Stimulated activated naive CD4-positive, alpha-beta T cell treated with Interleukin-2 at 50 U/mL for 16 hours (primary cell): ENCODE results near the gene EYA2.
"Not testable (repeated sequence)": the region's sequence is repeated elsewhere in the genome, so short reads cannot be mapped to it uniquely, and the experiment has no call there.

Experiments
- DNase-seq: peaks from one replicate; lab custom pipeline; 2025; lab: John Stamatoyannopoulos, UW

Gene EYA2

DNA sequence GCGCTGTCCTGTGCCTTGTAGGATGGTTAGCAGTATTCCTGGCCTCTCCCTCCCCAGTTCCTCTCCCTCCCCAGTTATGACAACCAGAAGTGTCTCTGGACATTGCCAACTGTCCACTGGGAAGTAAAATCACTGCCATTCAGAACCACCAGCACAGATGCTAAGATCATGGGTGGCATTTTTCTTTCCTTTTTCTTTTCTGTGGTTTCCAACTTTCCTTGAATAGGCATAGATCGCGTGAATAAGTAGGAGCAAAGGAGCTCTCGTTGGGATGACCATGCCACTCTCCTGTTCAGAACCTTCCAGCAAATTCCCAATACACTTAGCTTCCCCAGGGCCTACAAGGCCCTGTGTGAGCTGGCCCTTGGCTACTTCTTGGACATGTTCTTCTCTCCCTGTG, 59.0 kb downstream of the EYA2 start:
- no peak for DNase-seq

DNA sequence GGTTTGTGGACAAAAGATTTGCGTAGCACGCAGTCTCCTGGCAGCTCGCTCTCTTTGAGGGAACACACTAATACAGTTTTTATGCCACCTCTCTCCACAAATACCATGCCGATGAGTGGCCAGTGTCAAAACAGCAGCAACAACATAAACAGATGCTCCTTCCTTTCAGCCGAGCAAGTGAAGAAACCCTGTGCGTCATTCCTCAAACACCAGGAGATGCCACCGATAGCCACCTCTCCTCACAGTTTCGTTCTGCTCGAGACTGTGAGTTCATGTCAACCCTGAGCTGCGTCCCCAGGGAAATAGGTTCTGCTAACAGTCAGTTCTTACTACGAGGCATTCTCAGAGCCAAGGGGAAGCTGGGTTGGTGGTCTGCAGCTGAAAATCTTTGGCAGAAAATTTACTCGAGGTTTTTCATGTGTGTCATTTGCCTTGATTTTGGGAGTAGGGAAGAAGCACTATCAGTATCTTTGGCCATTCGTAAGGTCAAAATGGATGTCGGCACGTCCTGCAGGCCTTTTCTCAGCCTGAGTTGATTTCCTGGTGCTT, 59.9 kb downstream of the EYA2 start:
- no peak for DNase-seq

DNA sequence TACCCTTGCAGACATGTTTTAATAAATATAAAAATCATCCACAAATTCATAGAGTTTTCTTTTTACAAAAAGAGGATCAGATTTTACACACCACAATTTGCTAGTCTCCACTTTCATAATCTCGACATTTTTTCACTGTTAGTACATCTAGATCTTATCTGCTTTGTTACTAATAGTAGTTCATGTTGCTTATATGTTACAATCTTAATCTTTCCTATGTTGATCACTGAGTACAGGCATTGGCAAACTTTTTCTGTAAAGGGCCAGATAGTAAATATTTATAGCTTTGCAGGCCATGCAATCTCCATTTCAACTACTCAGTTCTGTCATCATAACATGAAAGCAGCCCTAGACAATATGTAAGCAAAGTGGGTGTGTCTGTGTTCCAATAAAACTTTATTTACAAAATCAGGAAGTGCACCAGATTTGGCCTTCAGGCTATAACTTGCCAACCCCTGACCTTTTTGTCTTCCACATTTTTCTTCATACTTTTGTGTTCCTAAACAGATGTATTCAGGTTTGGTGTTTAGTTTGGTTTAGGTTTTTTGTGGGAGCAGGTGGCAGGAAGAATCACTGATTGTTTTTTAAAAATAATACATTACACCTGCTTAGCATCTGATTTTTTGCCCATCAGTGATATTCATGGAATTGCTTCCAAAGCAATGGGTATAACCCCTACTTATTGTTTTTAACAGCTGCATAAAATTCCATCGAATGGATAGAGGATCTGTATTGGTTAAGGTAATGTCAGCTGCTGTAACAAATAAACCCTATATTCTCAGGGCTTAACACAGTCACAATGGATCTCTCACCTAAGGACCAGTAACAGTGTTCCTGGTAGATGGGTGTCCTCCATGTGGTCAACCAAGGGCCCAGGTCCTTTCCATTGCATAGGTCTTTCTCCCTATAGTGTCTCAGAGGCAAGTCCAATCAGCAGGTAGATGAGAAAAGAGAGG, 61.2 kb downstream of the EYA2 start:
- DNase-seq: no peak

DNA sequence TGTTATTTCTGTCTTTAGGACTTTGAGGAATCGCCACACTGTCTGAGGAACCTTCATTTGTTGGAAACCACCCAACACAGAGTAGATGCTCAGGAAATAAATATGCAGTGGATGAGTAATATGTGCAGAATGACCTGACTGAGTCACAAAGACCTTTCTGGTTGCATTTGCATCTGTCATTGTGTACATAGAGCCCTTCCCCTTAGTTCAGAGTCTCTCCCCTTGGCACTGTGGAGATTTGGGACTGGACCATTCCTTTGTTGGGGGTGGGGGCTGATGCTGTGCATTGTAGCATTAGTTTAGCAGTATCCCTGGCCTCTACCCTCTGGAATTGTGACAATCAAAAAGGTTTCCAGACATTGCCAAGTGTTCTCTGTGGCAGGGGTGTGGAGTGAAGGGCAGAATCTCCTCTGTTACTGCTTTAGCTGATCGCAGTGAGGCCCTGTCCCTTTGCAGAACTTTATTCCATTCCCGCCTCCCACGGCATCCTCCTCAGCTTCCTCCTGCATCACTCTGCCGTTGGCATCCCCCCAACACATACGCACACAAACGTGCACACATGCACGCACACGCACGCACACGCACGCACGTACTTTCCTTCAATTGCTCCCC, 64.5 kb downstream of the EYA2 start:
- DNase-seq: no peak

DNA sequence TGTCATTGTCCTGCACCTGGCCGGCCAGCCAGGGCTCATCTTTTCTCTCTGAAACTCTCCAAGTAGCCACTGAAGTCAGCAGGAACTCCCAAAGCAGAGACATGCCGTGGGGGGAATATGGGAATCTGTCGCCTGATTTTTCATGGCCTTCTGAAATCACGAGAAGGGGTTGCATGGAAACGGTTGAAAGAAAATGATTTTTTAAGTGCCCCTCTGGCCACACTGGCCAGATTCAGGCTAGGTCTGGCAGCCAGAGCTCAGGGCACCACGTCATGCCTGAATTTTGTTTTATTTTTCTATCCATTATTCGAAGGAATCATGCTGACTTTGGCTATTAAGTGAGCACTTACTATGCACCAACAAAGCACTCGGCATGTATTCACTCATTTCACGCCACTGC, 65.2 kb downstream of the EYA2 start:
- no peak for DNase-seq

DNA sequence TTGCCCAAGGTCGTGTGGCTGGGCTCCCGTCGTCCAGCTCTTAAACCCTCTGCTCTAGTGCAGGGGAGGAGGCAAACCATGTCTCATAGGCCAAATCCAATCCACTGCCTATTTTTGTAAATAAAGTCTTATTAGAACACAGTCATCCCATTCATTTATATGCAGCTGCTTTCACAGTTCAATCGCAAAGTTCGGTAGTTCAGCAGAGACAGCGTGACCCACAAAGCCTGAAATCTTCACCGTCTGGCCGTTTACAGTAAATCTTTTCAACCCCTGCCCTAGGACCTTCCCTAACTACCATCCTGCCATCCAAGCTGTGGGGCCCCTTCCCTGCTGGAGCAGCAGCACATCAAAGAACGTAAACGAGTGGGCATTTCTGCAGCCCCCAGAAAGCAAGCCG, 65.9 kb downstream of the EYA2 start:
- no peak for DNase-seq

DNA sequence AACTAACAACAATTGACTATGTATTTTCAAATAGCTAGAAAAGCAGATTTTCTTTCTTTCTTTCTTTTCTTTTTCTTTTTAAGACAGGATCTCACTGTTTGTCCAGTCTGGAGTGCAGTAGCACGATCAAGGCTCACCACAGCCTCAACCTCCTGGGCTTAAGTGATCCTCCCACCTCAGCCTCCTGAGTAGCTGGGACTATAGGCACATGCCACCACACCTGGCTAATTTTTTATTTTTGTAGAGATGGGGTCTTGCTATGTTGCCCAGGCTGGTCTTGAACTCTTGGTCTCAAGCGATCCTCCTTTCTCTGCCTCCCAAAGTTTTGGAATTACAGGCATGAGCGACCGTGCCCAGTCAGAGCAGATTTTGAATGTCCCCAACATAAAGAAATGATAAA, 67.3 kb downstream of the EYA2 start:
- not testable (repeated sequence) for DNase-seq

DNA sequence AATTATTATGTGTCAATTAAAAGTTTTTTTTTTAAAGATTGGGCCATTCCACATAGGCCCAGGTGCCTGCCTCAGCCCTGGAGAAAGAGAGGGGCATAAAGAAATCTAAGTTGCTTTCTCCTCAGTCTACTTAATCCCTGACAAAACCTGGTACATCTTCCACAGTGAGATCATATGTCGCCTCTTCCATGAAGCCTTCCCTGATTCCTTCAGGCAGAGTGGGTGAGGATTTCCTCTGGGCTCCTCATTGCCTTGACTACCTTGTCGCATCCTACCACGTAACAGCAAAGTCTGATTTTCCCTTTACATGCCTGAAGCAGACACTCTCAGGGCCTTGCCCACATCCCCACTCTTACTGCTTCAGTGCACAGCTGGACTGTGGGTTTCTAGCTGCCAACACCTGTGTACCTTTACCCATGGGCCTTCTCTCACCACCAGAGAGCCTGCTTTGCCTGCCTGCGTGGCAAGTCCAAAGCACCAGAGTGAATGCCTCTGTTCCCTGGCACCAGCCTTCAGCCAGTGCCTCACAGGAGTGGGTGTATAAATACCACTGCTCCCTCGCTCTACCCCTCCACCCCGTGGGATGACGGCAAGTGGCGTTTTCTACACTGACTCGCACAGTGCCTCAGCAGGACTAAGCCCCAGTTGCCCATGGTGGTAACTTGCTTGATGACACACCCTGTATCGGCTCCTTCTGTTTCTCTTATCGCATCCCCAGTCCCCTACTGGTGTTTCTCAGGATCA, 68.0 kb downstream of the EYA2 start:
- no peak for DNase-seq

DNA sequence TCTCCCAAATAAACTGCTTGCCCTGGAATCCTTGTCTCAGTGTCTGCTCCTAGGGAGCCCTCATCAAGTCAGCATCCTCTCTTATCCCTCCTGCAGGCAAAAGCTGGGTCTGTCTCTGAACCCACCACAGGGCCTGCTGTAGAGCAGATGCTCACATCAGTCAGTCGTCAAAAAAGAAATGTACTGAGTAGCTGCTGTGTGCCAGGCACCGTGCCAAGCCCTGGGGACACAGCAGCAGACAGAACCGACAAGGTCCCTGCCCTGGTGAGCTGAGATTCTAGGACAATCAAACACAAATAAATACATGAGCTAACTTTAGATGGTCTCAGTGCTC, 68.5 kb downstream of the EYA2 start:
- DNase-seq: no peak

DNA sequence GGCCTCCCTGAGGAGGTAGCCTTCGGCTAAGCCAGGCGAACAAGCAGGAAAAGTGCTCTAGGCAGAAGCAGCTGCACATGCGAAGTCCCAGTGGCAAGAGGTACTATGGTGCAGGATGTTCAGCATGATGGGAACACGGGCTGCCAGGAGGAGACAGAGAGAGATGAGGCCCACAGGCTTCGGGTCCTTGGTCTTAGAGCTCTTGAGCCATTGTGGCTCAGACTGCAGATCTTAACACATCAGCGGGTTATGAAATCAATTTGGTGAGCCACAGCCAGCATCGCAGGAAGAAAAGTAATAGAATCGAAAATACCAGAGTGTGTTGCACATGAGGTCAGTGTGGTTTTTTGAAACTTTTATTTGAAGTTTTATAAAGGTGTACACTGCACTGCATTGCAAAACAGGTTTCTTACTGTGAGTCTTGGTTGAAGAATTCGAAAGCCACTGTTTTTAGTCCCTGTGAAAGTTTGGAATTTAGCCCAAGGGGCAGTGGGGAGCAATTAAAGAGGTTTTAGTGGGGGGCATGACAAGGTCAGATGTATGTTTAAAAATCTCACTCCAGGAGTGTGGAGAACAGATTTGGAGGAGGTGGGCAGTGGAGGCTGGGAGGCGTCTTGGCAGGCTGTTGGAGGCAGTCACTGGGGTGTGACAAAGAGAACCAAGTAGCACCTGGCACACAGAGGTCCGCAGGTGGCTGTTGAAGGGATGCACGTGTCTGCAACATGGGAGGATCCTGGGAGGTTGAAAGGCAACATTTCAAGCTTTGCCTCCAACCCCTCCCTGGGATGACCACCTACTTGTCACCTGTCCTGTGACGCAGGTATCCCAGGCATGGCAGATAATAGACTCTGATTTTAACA, 69.3 kb downstream of the EYA2 start:
- no peak for DNase-seq

DNA sequence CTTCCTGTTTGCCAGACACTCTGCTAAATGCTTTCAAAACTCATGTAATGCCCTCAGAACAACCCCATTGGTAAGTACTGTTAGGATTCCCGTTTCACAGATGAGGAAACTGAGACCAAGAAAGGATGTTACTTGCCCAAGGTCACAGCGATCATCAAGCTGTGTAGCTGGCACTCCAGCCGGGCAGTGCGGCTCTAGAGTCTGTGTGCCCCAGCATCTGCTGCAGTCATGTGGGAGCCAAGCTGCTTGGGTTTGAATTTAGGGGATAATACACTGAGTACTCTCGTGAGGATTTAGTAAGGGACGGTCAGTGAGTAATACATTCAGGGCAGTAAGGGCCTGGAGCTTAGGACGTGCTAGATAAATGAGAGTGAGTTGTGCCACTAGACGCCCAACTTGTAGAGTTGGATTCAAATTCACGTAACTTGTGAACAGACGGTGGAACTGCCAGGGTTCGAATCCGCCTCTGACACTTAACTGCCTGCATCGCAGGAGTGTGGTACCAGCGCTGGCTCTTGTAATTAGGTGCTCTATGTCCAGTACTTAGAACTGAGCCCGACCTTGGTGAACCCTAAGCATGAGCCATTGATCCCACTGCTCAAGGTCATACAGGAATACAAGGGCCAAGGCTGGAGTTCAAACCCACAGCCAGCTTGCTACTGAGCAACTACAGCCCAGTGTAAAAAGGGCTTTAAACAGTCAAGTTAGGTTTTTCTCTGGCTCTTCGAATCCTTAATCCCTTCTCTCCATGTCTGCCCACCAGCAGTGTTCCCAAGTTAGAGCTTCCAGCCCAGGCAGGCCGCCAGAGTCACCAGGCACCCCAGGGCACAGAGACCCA, 70.2 kb downstream of the EYA2 start:
- DNase-seq: no peak

DNA sequence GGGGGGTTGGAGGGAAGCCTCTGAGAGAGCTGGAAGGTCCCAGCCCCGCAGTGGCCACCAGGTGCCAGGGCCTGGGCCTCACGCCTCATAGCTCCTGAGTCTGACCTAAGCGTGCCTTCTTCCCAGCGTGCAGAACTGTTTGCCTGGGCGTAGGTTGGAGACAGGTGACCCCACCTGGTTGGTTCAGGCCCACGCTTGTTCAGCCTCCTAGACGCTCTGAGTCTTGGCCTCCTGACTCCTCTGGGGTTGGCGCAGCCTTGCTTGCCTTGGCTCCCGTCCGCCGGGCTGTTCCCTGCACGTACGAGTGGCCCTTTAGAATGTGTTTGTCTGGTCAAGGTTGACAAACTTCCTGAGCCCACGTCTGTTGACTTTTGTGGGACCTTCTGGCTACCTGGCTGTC, 70.8 kb downstream of the EYA2 start:
- DNase-seq: no peak

DNA sequence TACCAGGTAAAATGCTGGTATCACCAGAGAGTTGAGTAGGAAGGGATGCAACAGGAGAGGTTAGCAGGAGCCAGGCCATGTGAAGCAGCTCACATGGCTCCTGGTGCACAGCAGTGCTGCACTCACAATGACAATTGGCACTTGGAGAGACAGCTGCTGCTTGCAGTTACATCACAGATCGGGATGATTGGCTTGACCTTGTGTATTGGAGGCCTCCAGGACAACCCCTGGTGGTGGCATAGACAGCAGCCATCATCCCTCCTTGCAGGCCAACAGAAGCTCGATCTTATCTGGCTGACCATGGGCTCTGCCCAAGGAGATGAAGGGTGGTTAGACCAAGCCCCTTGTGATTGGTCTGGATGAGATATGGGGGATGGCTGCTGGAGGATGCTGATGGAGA, 73.0 kb downstream of the EYA2 start:
- DNase-seq: no peak

DNA sequence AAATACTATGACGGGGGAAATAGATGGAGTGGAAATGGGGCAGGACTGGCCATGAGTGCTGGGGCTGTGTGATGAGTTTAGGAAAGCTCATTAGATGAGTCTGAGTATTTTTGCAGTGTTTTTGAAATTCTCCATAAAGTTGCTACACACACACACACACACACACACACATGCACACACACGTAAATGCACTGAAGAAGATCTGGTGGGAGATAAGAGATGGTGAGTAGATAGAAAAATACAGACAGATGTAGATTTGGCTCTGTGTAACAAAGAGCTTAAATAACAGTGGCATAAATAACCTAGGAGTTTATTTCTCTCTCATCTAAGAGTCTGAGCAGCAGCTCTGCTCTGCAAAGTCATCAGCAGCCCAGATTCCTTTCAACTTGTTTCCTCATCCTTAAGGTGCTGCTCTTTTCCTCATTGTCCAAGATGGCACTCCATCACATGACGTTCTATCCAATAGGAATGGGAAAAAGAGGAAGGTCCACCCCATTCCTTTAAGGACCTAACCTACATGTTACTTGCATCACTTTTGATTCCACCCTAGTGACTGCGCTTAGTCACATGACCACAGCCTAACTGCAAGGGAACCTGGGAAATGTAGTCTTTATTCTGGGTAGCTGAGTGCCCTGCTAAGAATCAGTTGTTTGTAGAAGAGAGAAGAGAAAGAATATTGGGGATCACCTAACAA, 76.4 kb downstream of the EYA2 start:
- no peak for DNase-seq

DNA sequence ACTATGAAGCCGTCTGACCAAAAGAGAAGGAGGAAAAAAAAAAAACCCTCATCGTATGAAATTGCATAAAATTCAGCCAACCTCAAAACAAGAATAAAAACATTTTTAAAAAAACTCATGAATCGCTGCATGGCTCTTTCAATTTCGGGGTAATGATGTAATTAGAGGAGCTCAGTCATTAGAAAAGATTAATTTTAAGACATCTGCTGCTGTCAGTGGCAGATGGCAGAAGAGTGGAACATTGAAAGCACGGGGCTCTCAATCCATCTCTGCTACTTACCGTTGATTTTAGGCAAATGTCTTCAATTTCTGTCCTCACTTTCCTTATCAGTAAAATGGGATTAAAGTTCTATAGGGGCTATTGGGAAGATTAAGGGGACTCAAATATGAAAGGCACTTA, 79.1 kb downstream of the EYA2 start:
- DNase-seq: no peak

DNA sequence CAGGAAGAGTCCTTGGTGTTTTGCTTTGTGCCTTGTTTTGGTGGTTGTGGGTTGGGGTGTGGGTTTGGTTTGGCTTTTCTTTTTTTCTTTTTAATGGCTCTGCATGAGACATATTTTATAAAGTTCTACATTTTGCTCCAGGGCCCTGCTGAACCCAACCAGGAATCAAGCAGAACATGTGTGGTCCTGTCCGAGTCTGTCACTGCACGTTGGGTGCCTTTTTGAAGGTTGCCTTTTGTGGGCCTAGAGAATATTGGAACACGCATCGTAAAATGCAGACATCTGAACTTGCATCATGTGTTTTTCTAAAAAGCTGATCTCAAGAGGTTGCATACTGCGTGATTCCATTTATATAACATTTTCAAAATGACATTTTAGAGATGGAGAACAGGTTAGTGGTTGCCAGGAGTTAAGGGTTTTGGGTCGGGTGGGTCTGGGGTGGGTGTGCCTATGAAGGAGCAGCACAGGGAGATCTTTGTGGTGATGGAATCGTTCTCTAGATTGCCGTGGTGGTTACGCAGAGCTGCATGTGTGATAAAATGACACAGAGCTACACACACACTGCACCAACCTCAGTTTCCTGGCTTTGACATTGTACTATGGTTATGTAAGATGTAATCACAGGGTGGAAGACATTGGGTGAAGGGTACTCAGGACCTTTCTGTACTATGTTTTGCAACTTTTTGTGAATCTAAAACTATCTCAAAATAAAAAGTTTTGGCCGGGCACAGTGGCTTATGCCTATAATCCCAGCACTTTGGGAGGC, 80.2 kb downstream of the EYA2 start:
- DNase-seq: no peak

DNA sequence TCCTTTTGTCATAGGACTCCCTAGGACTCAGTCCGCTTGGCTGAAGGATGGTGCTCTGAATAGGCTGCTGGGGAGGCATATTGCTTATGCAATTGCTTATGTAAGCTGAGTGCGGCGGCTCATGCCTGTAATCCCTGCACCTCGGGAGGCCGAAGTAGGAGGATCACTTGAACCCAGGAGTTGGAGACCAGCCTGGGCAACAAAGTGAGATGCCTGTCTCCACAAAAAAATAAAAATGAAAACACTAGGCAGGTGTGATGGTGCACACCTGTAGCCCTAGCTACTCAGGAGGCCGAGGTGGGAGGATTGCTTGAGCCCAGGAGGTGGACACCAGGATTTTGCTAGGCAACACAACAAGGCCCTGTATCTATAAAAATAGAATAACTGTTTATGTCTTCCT, 81.3 kb downstream of the EYA2 start:
- no peak for DNase-seq

DNA sequence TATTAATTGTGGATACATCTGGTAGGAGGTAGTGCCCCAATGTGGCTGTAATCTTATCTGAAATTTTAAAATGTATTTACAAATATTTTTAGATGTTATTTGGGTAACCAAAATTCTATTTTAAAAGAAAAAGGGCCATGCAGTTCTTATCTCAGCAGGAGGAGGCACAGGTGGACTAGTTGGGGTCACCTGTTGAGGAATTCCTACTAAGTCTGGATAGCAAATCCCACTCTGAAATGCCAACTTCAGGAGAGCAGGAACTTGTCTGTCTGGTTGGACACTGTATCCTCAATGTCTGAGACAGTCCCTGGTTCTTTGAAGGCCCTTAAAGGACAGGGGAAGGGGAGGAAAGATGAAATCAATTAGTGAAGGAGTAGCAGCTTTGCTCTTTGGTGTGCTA, 82.6 kb downstream of the EYA2 start:
- no peak for DNase-seq

DNA sequence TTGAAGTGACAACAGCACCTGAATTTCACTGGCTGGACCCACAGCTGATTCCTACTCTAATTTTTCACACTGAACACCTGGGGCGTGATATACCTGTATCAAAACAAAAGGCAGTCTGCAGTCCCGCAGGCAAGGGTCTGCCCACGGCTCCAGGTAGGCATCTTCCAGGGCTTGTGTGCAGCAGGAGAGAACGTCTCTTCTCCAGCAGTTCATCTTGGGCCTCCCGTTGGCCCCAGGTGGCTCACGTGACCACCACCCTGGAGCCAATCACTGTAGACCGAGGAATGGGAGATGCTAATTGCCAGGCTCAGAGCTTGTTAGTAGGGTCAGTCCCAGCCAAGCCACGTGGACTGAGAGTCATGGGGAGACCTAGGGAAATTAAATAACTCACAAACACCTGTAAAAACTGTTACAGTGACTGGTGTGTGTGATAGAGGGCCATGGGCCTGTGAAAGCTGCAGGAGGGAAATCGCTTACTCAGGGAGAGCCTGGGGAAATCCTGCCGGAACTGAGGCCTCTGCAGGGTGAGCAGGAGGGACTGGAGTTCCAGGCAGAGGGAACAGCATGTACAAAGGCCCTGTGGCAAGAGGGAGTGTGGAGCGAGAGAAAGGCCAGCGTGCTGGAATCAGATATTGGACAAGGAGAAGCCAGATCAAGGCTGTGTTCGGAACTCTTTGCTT, 83.4 kb downstream of the EYA2 start:
- DNase-seq: no peak
